Type B pancreatic cell (in vitro differentiated cells): ENCODE results near the gene TMEM8B. TPM values are rescaled to one million over a fixed set of nuclear protein-coding genes. Genes with fewer than 3 reads are reported as not detected.

Experiments
- DNase-seq: peaks from one replicate; pipeline ENCODE4 v3.0.0; 2021; ENCODE audit warnings: mixed read lengths; ENCODE audit not compliant: unreplicated experiment; ENCODE audit errors: extremely low spot score
- H3K27ac Mint-ChIP-seq: 2 replicates; pipeline ENCODE4 v1.8.0; 2021; ENCODE audit warnings: mild to moderate bottlenecking, mixed read lengths
- H3K27me3 Mint-ChIP-seq: 2 replicates; pipeline ENCODE4 v1.8.0; 2021; ENCODE audit warnings: mixed read lengths
- H3K36me3 Mint-ChIP-seq: 2 replicates; pipeline ENCODE4 v1.8.0; 2021; ENCODE audit warnings: mixed read lengths
- H3K4me1 Mint-ChIP-seq: one replicate; pipeline ENCODE4 v1.8.0; 2021; ENCODE audit warnings: mixed read lengths; ENCODE audit not compliant: unreplicated experiment
- H3K4me3 Mint-ChIP-seq: 2 replicates; pipeline ENCODE4 v1.8.0; 2021; ENCODE audit warnings: mild to moderate bottlenecking, mixed read lengths
- H3K9me3 Mint-ChIP-seq: 2 replicates; pipeline ENCODE4 v1.8.0; 2021; ENCODE audit warnings: mixed read lengths
- total RNA-seq: library from RNA; stranded (reverse); gene quantifications from 2 replicates; pipeline ENCODE4 v1.2.1, GENCODE V29; 2021; ENCODE audit warnings: low replicate concordance
- TF ChIP-seq, protein P1 (sequence below): fragments of 200-600 bp; sonication (generic); conservative IDR thresholded peaks from 2 replicates; pipeline ENCODE4 v1.5.0; 2021; ENCODE audit warnings: antibody characterized with exemption, mild to moderate bottlenecking

Gene TMEM8B
- total RNA-seq, 1 donor from 2014 or later = 27.2 TPM

DNA sequence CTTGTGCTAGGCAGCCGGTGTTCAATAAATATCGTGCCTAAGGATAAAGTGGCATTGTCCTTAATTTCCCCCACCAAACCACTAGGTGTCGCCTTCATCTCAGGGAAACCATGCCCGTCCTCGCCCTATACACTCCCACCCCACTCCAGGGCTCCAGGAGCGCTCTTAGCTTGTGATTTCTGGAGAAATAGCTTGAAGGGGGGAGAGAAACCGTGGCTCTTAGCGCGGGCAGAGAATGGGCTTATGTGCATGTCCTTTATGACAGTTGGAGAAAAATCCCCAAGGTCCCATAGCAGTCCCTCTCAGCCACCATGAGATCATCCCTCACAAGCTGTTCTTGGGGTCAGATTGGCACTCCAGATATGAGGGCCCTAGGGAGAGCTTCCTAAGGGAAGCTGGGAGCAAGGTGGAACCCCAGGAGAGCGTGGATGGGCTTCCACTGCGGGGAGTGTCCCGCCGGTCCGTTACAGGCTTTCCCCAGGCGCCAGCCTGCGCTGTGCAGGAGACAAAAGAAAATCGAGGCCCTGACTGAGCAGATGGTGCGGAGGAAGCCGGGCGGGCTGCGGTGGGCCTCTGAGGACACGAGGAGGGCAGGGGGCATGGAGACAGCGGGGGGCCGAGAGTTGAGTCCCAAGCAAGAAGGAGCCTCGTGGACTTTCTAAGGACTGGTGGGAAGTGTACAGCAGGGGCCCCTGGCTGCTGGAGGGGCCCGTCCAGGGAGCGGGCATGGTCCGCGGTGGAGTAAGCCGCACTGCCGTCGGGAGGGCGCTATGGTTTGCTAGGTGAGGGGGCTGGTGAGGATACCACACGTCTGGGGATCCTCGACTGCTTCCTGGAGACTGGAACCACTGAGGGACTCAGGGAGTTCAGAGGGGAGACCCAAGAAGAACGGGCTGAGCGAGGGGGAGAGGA is 38.4 kb upstream of the TMEM8B start:
- TF ChIP-seq, protein P1, sequence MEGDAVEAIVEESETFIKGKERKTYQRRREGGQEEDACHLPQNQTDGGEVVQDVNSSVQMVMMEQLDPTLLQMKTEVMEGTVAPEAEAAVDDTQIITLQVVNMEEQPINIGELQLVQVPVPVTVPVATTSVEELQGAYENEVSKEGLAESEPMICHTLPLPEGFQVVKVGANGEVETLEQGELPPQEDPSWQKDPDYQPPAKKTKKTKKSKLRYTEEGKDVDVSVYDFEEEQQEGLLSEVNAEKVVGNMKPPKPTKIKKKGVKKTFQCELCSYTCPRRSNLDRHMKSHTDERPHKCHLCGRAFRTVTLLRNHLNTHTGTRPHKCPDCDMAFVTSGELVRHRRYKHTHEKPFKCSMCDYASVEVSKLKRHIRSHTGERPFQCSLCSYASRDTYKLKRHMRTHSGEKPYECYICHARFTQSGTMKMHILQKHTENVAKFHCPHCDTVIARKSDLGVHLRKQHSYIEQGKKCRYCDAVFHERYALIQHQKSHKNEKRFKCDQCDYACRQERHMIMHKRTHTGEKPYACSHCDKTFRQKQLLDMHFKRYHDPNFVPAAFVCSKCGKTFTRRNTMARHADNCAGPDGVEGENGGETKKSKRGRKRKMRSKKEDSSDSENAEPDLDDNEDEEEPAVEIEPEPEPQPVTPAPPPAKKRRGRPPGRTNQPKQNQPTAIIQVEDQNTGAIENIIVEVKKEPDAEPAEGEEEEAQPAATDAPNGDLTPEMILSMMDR = peak; percentile 90
- Mint-ChIP-seq H3K9me3 (no peaks in the 10 kb centered on the region), H3K4me1 (peaks cover 27% of the 10 kb centered on the region), H3K36me3 (peaks cover 4% of the 10 kb centered on the region), H3K4me3 (peak overlapping the region; percentile 85), H3K27ac (peak overlapping the region; percentile 74), H3K27me3 (peaks cover 7% of the 10 kb centered on the region)
- DNase-seq = peak; percentile 75

DNA sequence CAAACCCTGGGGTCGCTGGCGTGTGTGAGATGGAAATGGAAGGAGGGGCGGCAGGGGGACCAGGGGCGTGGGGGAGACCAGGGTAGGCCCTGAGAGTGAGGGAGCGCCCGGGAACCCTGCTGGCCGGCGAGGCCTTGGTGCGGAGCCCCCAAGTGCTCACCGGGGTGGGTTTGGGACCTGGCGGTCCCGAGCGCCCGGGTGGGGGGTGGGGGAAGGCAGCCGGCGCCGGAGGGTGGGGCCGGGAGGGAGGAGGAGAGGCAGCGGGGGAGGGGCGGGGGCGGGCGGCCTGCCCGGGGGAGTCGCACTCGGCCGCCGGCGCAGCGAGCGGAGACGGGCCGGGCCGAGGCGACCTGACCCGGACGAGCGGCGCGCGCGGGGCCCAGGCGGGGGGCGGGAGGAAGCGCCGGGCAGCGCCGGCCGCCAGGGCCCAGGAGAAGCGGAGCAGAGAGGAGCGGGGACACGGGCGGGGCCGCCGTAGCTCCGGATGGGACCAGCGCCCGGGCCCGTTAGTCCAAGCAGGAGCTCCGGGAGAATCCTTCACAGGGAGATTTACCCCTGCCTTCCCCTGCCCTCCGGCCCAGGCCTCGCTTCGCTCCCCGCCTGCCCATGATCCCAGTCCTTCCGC is 37.6 kb upstream of the TMEM8B start, which contains the start of gene NPR2:
Gene NPR2, plus strand, starts transcription at position 295 of the 625 bp plus-strand sequence. CDS start 818 bp downstream, outside the sequence.
- no peak for DNase-seq
- peak within 1 kb of the TSS; percentile 74 for H3K27ac Mint-ChIP-seq
- H3K4me1 Mint-ChIP-seq = peaks cover 27% of the 10 kb centered on the region

DNA sequence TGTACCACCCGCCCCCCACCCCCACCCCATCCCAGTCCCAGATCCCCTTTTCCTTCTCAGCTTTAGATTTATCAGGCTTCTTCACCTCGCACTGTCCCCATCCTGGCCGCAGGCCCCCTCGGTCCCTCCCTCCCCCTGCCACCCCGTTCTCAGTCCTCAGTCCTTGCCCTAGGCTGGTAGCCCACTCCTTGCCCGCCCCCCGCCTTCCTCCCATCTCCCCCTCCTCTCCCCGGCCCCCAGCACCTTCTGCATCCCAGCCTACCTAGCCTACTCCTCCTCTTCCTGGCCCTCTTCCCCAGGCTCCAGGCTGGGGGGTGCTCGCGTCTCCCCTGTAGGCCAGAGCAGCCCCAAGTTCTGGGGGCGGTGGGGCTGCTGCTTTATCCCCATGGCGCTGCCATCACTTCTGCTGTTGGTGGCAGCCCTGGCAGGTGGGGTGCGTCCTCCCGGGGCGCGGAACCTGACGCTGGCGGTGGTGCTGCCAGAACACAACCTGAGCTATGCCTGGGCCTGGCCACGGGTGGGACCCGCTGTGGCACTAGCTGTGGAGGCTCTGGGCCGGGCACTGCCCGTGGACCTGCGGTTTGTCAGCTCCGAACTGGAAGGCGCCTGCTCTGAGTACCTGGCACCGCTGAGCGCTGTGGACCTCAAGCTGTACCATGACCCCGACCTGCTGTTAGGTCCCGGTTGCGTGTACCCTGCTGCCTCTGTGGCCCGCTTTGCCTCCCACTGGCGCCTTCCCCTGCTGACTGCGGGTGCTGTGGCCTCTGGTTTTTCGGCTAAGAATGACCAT is 36.8 kb upstream of the TMEM8B start:
- Mint-ChIP-seq H3K9me3 (no peaks in the 10 kb centered on the region), H3K27ac (no peak overlapping the region), H3K27me3 (peaks cover 7% of the 10 kb centered on the region), H3K4me3 (peak overlapping the region; percentile 68), H3K4me1 (peaks cover 27% of the 10 kb centered on the region), H3K36me3 (peaks cover 4% of the 10 kb centered on the region)
- TF ChIP-seq, protein P1 = no peak
- no peak for DNase-seq

More for the DNA sequence above, 37.6 kb upstream of the TMEM8B start, which contains the start of gene NPR2:
- Mint-ChIP-seq H3K36me3 (peaks cover 4% of the 10 kb centered on the region), H3K9me3 (no peaks in the 10 kb centered on the region), H3K27me3 (peaks cover 7% of the 10 kb centered on the region), H3K4me3 (peak within 1 kb of the TSS; percentile 85)
- TF ChIP-seq, protein P1 = no peak

DNA sequence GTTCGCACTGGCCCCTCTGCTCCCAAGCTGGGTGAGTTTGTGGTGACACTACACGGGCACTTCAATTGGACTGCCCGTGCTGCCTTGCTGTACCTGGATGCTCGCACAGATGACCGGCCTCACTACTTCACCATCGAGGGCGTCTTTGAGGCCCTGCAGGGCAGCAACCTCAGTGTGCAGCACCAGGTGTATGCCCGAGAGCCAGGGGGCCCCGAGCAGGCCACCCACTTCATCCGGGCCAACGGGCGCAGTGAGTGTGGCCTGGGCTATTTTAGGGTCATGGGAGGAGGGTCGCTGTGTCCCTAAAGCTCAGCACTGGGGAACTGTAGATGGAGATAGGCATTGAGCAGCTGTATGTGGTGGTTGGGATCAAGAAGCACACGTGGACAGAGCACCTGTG is 36.2 kb upstream of the TMEM8B start:
- Mint-ChIP-seq H3K36me3 (no peaks in the 10 kb centered on the region), H3K4me3 (peak overlapping the region; percentile 68), H3K27ac (no peak overlapping the region), H3K27me3 (peaks cover 7% of the 10 kb centered on the region), H3K9me3 (no peaks in the 10 kb centered on the region), H3K4me1 (peaks cover 27% of the 10 kb centered on the region)
- TF ChIP-seq, protein P1 = no peak
- DNase-seq = no peak

DNA sequence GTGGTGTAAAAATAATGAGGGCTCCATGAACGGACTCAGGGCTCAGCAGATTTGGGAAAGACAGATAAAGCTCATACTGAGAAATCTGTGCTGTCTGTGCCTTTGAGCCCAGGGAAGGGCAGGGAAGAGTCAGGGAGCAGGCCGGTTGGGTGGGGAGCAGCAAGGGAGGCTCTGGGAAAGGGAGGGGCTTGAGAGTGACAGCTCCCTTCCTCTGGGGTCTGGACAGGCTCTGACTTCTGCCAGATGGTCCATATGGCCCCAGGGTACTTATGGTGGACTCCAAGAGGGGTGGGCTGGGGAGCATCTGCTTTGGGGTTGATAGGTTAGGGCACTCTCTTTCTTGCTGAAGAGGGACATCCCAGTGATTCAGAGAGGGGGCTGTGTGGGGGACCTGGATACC is 35.6 kb upstream of the TMEM8B start:
- H3K4me3 Mint-ChIP-seq = peak overlapping the region; percentile 3
- peaks cover 31% of the 10 kb centered on the region for H3K4me1 Mint-ChIP-seq
- no peak for DNase-seq
- no peaks in the 10 kb centered on the region for H3K36me3 Mint-ChIP-seq
- TF ChIP-seq, protein P1 = no peak
- H3K27me3 Mint-ChIP-seq = peaks cover 7% of the 10 kb centered on the region
- no peaks in the 10 kb centered on the region for H3K9me3 Mint-ChIP-seq
- no peak overlapping the region for H3K27ac Mint-ChIP-seq
